Measurements from ENCODE around the gene CYP46A1. TPM values are rescaled to one million over a fixed set of nuclear protein-coding genes. Genes with fewer than 3 reads are reported as not detected.

CYP46A1 gene
- polyA plus RNA-seq, 2 of the 4 experiments (the other 2 are of a cell fraction) = 0.06 to 0.13 TPM

GRCh38 chr14:99658218-99658845 is 25.8 kb upstream of the CYP46A1 start:
- Histone ChIP-seq H3K4me2 (no peak overlapping the region), H3K9me3 (no peaks in the 10 kb centered on the region), H3K4me1 (peaks cover 11% of the 10 kb centered on the region; the same call in 2 of the 3 replicates), H3K27ac (no peak overlapping the region), H3K4me3 (no peak overlapping the region)
- ChIA-PET POLR2A (no interaction called here), CTCF (interaction anchor here (0.9 kb wide), 1 partner anchor 24 kb away, joined by 3 read pairs; no protein-coding TSS in a partner anchor)
- no peak for DNase-seq (ENCODE audit: low read depth in 1 of 2, low spot score in 1 of 2)
- no peak for ATAC-seq
- 76% methylated on average over 15 of the region's 15 CpGs for WGBS (ENCODE audit: missing lambda C conversion rate)
- FAIRE-seq = no peak
- no peak for TF ChIP-seq BCL3 (IDR thresholded peaks at IDR 0.05)
- no peak for TF ChIP-seq CBX8 (IDR thresholded peaks at IDR 0.05)
- TF ChIP-seq KDM5A (IDR thresholded peaks at IDR 0.05) = no peak
- no peak for TF ChIP-seq MAFK (IDR thresholded peaks at IDR 0.05; ENCODE audit: partially characterized antibody)
- no peak for TF ChIP-seq ZC3H11A (IDR thresholded peaks at IDR 0.05)
- TF ChIP-seq FOSB (CRISPR knock-in tag; IDR thresholded peaks at IDR 0.05) = no peak
- TF ChIP-seq EHMT2 (IDR thresholded peaks at IDR 0.05; ENCODE audit: low read depth) = no peak
- no peak for TF ChIP-seq POLR2A (IDR thresholded peaks at IDR 0.05; ENCODE audit: low read length)
- TF ChIP-seq ZSCAN20 (CRISPR knock-in tag; IDR thresholded peaks at IDR 0.05) = no peak
- TF ChIP-seq JUNB (IDR thresholded peaks at IDR 0.05) = no peak
- no peak for TF ChIP-seq HOXB5 (CRISPR knock-in tag; IDR thresholded peaks at IDR 0.05)
- no peak for TF ChIP-seq JUN (IDR thresholded peaks at IDR 0.05)
- no peak for TF ChIP-seq ZNF302 (CRISPR knock-in tag; IDR thresholded peaks at IDR 0.05)

- DNase-seq (ENCODE audit: low read depth in 1 of 2, low spot score in 1 of 2) = no peak
- Histone ChIP-seq H3K9me3 (no peaks in the 10 kb centered on the region), H3K4me3 (no peak overlapping the region), H3K4me1 (peaks cover 9% of the 10 kb centered on the region; the same call in 2 of the 3 replicates), H3K4me2 (no peak overlapping the region), H3K27ac (no peak overlapping the region)
- TF ChIP-seq ZC3H11A (IDR thresholded peaks at IDR 0.05) = no peak
- TF ChIP-seq BHLHE40 (IDR thresholded peaks at IDR 0.05; ENCODE audit: low read depth, low read length) = no peak
- TF ChIP-seq CHD4 (IDR thresholded peaks at IDR 0.05; ENCODE audit: borderline replicate concordance) = no peak
- TF ChIP-seq ZSCAN20 (CRISPR knock-in tag; IDR thresholded peaks at IDR 0.05) = no peak
- TF ChIP-seq JUNB (IDR thresholded peaks at IDR 0.05) = no peak
- 81% methylated on average over 34 of the region's 58 CpGs for WGBS (ENCODE audit: missing lambda C conversion rate)
- POLR2A ChIA-PET = no interaction called here
- peak in 1 of 2 experiments; percentile 13; a peak in 2 of 6 replicates for ATAC-seq
- CTCF ChIA-PET = interaction anchor here (0.9 kb wide), 1 partner anchor 23 kb away, joined by 3 read pairs; no protein-coding TSS in a partner anchor
- FAIRE-seq = no peak
Observed at GRCh38 chr14:99659333-99659741, 24.8 kb upstream of the CYP46A1 start.

- no peak for TF ChIP-seq HOXB13 (CRISPR knock-in tag; IDR thresholded peaks at IDR 0.05; ENCODE audit: low read depth)
- TF ChIP-seq ATOH8 (CRISPR knock-in tag; IDR thresholded peaks at IDR 0.05; ENCODE audit: low read depth) = no peak
- no peak for TF ChIP-seq ZNF302 (CRISPR knock-in tag; IDR thresholded peaks at IDR 0.05)
- no peak for TF ChIP-seq MAX (IDR thresholded peaks at IDR 0.05)
- TF ChIP-seq KDM5A (IDR thresholded peaks at IDR 0.05) = no peak
- no peak for TF ChIP-seq ZSCAN20 (CRISPR knock-in tag; IDR thresholded peaks at IDR 0.05)
- TF ChIP-seq CBX8 (IDR thresholded peaks at IDR 0.05) = no peak
- no peak for TF ChIP-seq CTCF (IDR thresholded peaks at IDR 0.05)
- TF ChIP-seq HDAC2 (IDR thresholded peaks at IDR 0.05) = no peak
- no peak for TF ChIP-seq SMC3 (IDR thresholded peaks at IDR 0.05)
- TF ChIP-seq MAFK (IDR thresholded peaks at IDR 0.05; ENCODE audit: partially characterized antibody) = no peak
- TF ChIP-seq BHLHE40 (IDR thresholded peaks at IDR 0.05; ENCODE audit: low read depth, low read length) = no peak
- no peak for TF ChIP-seq TP53 (CRISPR knock-in tag; IDR thresholded peaks at IDR 0.05)
- TF ChIP-seq RCOR1 (IDR thresholded peaks at IDR 0.05; ENCODE audit: low read depth, low read length) = no peak
- no peak for TF ChIP-seq NR3C1 (IDR thresholded peaks at IDR 0.05)
- Histone ChIP-seq H3K4me1 (peaks cover 8% of the 10 kb centered on the region; the same call in 1 of the 3 replicates), H3K27ac (no peak overlapping the region), H3K4me3 (no peak overlapping the region), H3K9me3 (no peaks in the 10 kb centered on the region), H3K4me2 (no peak overlapping the region)
- no peak for FAIRE-seq
- ChIA-PET POLR2A (no interaction called here), CTCF (no interaction called here)
- WGBS (ENCODE audit: missing lambda C conversion rate) = 93% methylated on average over 30 of the region's 37 CpGs
- DNase-seq (ENCODE audit: low read depth in 1 of 2, low spot score in 1 of 2) = no peak
- no peak for ATAC-seq
Observed at GRCh38 chr14:99660006-99660566, 24.0 kb upstream of the CYP46A1 start.
